ENCODE results near the gene TMEM53. TPM values are rescaled to one million over a fixed set of nuclear protein-coding genes. Genes with fewer than 3 reads are reported as not detected.

TMEM53 gene
- total and polyA plus RNA-seq, 2 donors (not counting 3 experiments of a cell fraction or from before 2014, with no cell fraction given), result 5.3 to 16.5 TPM

DNA sequence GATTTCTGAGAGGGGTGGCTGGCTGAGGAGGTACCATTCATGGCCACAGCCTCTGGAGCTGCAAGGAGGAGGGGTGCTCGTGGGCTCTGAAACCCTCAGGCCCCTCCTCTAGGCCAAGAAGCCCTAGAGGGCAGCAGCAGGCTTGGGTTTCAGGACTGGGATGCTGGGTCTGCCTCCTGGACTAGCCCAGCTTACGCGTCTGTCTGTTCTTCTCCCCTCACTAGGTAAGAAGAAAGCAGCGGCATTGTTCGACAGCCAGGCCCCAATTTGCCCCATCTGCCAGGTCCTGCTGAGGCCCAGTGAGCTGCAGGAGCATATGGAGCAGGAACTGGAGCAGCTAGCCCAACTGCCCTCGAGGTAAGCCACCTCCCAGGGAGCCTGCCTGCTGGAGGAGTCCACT, 60.3 kb downstream of the TMEM53 start:
- intact Hi-C loops (cut with micrococcal nuclease), result no loop called here
- H3K4me3 ChIP-seq (replicated peaks in 1 of 3; ENCODE audit: insufficient read depth in 1 of 3, low read depth in 1 of 3, low read length in 3 of 3), result no peak overlapping the region

DNA sequence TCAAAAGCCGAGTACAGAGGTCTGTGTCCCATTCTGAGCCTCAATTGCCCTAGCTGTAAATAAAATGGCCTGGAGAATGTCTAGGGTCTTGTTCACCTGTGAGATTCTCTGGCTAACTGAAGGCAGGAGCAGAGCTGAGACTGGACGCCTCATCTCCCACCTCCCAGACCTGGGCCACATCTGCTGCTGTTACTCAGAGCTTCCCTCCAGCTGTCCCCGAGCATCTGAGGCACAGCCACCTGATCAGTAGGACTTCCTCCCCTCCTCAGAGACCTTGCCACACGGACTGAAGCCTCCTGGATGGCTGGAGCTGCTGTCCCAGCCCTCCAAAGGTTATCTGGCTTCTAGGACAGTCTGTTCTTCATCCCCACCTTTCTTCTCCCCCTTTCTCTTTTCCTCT, 62.4 kb downstream of the TMEM53 start:
- Histone ChIP-seq H3K36me3 (ENCODE audit: control insufficient read depth in 2 of 2, extremely low read depth in 1 of 2, insufficient read depth in 2 of 2, low read length in 2 of 2) (no peaks in the 10 kb centered on the region), H3K9me3 (replicated peaks; ENCODE audit: control insufficient read depth, insufficient read depth, low read length) (no peaks in the 10 kb centered on the region), H3K4me3 (replicated peaks in 1 of 3; ENCODE audit: insufficient read depth in 1 of 3, low read depth in 1 of 3, low read length in 3 of 3) (no peak overlapping the region), H3K4me2 (ENCODE audit: insufficient read depth, low read length) (no peak overlapping the region), H3K79me2 (ENCODE audit: control insufficient read depth, insufficient read depth, low read length) (no peaks in the 10 kb centered on the region), H3K27ac (ENCODE audit: insufficient read depth, low read depth, low read length) (no peak overlapping the region), H2AFZ (ENCODE audit: low read depth, low read length) (no peak overlapping the region), H3K9ac (replicated peaks; ENCODE audit: extremely low read depth, insufficient read depth, low read length) (no peak overlapping the region), H3K4me1 (ENCODE audit: control insufficient read depth, extremely low read depth, insufficient read depth, low read length) (no peaks in the 10 kb centered on the region), H3K27me3 (ENCODE audit: control insufficient read depth in 2 of 2, insufficient read depth in 2 of 2, low read length in 2 of 2) (peaks cover 25 to 28% of the 10 kb centered on the region in 2 experiments), H3K9me1 (replicated peaks; ENCODE audit: control insufficient read depth, extremely low read depth, insufficient read depth, low read length) (no peaks in the 10 kb centered on the region), H4K20me1 (replicated peaks; ENCODE audit: control insufficient read depth, extremely low read depth, insufficient read depth, low read length) (no peaks in the 10 kb centered on the region)
- ChIA-PET CTCF (interaction anchor here (0.7 to 5.8 kb wide), 4 partner anchors 9 to 234 kb away, joined by 3 to 109 read pairs (median 8); no protein-coding TSS in a partner anchor), POLR2A (no interaction called here)
- TF ChIP-seq, protein P1, sequence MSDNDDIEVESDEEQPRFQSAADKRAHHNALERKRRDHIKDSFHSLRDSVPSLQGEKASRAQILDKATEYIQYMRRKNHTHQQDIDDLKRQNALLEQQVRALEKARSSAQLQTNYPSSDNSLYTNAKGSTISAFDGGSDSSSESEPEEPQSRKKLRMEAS (IDR thresholded peaks at IDR 0.05; ENCODE audit: insufficient read depth, insufficient read length), result no peak
- TF ChIP-seq EZH2 (IDR thresholded peaks at IDR 0.05; ENCODE audit: borderline replicate concordance, low read depth, low read length, severe bottlenecking), result no peak
- intact Hi-C loops (cut with micrococcal nuclease), result no loop called here
- dilution Hi-C loops (cut with MboI; ENCODE audit: extremely low pct_ligation_motif_present, low sequenced_read_pairs), result no loop called here
- no peak for DNase-seq (ENCODE audit: low read depth, low spot score)
- no TSS peak for BruUV-seq (replicated peaks)
- FAIRE-seq, result no peak

More for the DNA sequence above, 60.3 kb downstream of the TMEM53 start:
- TF ChIP-seq, protein P2, sequence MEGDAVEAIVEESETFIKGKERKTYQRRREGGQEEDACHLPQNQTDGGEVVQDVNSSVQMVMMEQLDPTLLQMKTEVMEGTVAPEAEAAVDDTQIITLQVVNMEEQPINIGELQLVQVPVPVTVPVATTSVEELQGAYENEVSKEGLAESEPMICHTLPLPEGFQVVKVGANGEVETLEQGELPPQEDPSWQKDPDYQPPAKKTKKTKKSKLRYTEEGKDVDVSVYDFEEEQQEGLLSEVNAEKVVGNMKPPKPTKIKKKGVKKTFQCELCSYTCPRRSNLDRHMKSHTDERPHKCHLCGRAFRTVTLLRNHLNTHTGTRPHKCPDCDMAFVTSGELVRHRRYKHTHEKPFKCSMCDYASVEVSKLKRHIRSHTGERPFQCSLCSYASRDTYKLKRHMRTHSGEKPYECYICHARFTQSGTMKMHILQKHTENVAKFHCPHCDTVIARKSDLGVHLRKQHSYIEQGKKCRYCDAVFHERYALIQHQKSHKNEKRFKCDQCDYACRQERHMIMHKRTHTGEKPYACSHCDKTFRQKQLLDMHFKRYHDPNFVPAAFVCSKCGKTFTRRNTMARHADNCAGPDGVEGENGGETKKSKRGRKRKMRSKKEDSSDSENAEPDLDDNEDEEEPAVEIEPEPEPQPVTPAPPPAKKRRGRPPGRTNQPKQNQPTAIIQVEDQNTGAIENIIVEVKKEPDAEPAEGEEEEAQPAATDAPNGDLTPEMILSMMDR (IDR thresholded peaks at IDR 0.05; ENCODE audit: extremely low read depth in 1 of 2, insufficient read depth in 1 of 2, low read depth in 1 of 2, low read length in 2 of 2), result no peak
- TF ChIP-seq EZH2 (IDR thresholded peaks at IDR 0.05; ENCODE audit: borderline replicate concordance, low read depth, low read length, severe bottlenecking) (no peak), FOS (IDR thresholded peaks at IDR 0.05; ENCODE audit: borderline replicate concordance, insufficient read depth, low read length) (no peak), MYC (IDR thresholded peaks at IDR 0.05; ENCODE audit: low read depth, low read length) (no peak)
- DNase-seq (ENCODE audit: low read depth, low spot score), result no peak
- CTCF ChIA-PET, result interaction anchor here (1.4 kb wide), 1 partner anchor 39 kb away, joined by 5 read pairs; no protein-coding TSS in a partner anchor
- Histone ChIP-seq H3K27ac (ENCODE audit: insufficient read depth, low read depth, low read length) (no peak overlapping the region), H3K9ac (replicated peaks; ENCODE audit: extremely low read depth, insufficient read depth, low read length) (no peak overlapping the region), H3K4me1 (ENCODE audit: control insufficient read depth, extremely low read depth, insufficient read depth, low read length) (no peaks in the 10 kb centered on the region), H3K36me3 (ENCODE audit: control insufficient read depth in 2 of 2, extremely low read depth in 1 of 2, insufficient read depth in 2 of 2, low read length in 2 of 2) (no peaks in the 10 kb centered on the region), H3K9me3 (replicated peaks; ENCODE audit: control insufficient read depth, insufficient read depth, low read length) (no peaks in the 10 kb centered on the region), H3K9me1 (replicated peaks; ENCODE audit: control insufficient read depth, extremely low read depth, insufficient read depth, low read length) (no peaks in the 10 kb centered on the region), H3K4me2 (ENCODE audit: insufficient read depth, low read length) (no peak overlapping the region), H2AFZ (ENCODE audit: low read depth, low read length) (no peak overlapping the region), H4K20me1 (replicated peaks; ENCODE audit: control insufficient read depth, extremely low read depth, insufficient read depth, low read length) (no peaks in the 10 kb centered on the region), H3K79me2 (ENCODE audit: control insufficient read depth, insufficient read depth, low read length) (no peaks in the 10 kb centered on the region), H3K27me3 (ENCODE audit: control insufficient read depth in 2 of 2, insufficient read depth in 2 of 2, low read length in 2 of 2) (peaks cover 40 to 43% of the 10 kb centered on the region in 2 experiments)
- no peak for FAIRE-seq
- BruUV-seq (replicated peaks), result no TSS peak
- dilution Hi-C loops (cut with MboI; ENCODE audit: extremely low pct_ligation_motif_present, low sequenced_read_pairs), result no loop called here
- POLR2A ChIA-PET, result no interaction called here

All from endothelial cell of umbilical vein (primary cell).